Endodermal cell (in vitro differentiated cells): ENCODE results near the gene ACACA. TPM values are rescaled to one million over a fixed set of nuclear protein-coding genes. Genes with fewer than 3 reads are reported as not detected.

Experiments
- DNase-seq: peaks from one replicate; pipeline ENCODE4 v3.0.0-alpha.2; 2017
- H3K27ac ChIP-seq: 2 replicates; pipeline ENCODE4 v1.5.1; 2013; ENCODE audit warnings: mild to moderate bottlenecking, low read depth, low read length, moderate library complexity
- H3K27me3 ChIP-seq: 2 replicates; pipeline ENCODE4 v1.6.1; 2013; ENCODE audit warnings: mild to moderate bottlenecking, low read length, moderate library complexity; ENCODE audit not compliant: insufficient read depth, control insufficient read depth, poor library complexity, severe bottlenecking
- H3K36me3 ChIP-seq: 2 replicates; pipeline ENCODE4 v1.7.0; 2013; ENCODE audit warnings: mild to moderate bottlenecking, low read length, moderate library complexity; ENCODE audit not compliant: control insufficient read depth, insufficient read depth
- H3K4me1 ChIP-seq: one replicate; pipeline ENCODE4 v1.7.0; 2013; ENCODE audit warnings: low read length; ENCODE audit not compliant: control insufficient read depth, insufficient read depth
- H3K4me3 ChIP-seq: 2 replicates; pipeline ENCODE4 v1.5.1; 2013; ENCODE audit warnings: mild to moderate bottlenecking, low read length, moderate library complexity
- H3K9ac ChIP-seq: 2 replicates; pipeline ENCODE4 v1.6.1; 2013; ENCODE audit warnings: mild to moderate bottlenecking, low read length, moderate library complexity; ENCODE audit not compliant: poor library complexity, severe bottlenecking; ENCODE audit errors: extremely low read depth
- H3K9me3 ChIP-seq: 2 replicates; pipeline ENCODE4 v1.6.1; 2013; ENCODE audit warnings: mild to moderate bottlenecking, low read length, moderate library complexity; ENCODE audit not compliant: control insufficient read depth
- H3K27ac Mint-ChIP-seq: 2 replicates; pipeline ENCODE4 v1.8.0; 2020; ENCODE audit warnings: mixed read lengths
- H3K27me3 Mint-ChIP-seq: 2 replicates; pipeline ENCODE4 v1.8.0; 2021; ENCODE audit warnings: mild to moderate bottlenecking, mixed read lengths; ENCODE audit not compliant: insufficient read depth
- H3K36me3 Mint-ChIP-seq: 2 replicates; pipeline ENCODE4 v1.8.0; 2020; ENCODE audit warnings: low read depth, mixed read lengths
- H3K4me1 Mint-ChIP-seq: 2 replicates; pipeline ENCODE4 v1.8.0; 2020; ENCODE audit warnings: mixed read lengths
- H3K4me3 Mint-ChIP-seq: 2 replicates; pipeline ENCODE4 v1.8.0; 2020; ENCODE audit warnings: mild to moderate bottlenecking, moderate library complexity, mixed read lengths
- H3K9me3 Mint-ChIP-seq: 2 replicates; pipeline ENCODE4 v1.8.0; 2020; ENCODE audit warnings: mild to moderate bottlenecking, mixed read lengths
- CTCF ChIP-seq: fragments of 200-600 bp; sonication (generic); conservative IDR thresholded peaks from 2 replicates; pipeline ENCODE4 v1.5.0; 2021; ENCODE audit warnings: antibody characterized with exemption, mild to moderate bottlenecking
- WGBS, 2 experiments: methylation state at CpG; one replicate each; pipeline versions ENCODE4 v1.1.5 to v1.1.7; 2013; ENCODE audit warnings: missing lambda C conversion rate in 2 of 2, mixed read lengths in 1 of 2; ENCODE audit not compliant: insufficient coverage in 1 of 2, insufficient read length in 1 of 2; 5-methylcytosine and 5-hydroxymethylcytosine counted together
- total RNA-seq, 2 donors: library from RNA; stranded (reverse); fragmentation: NEBNext Ultra II Directional in 1 of 2; extraction: Animal tissue kit (Norgen Biotek cat#: 25700) in 1 of 2; gene quantifications; 2 replicates in 1 of 2; 3 replicates in 1 of 2; pipeline ENCODE4 v1.2.1, GENCODE V29; 2021

Gene ACACA
- total RNA-seq, 2 donors from 2014 or later: 66.7 to 68.6 TPM

- 94% methylated on average over 3 to 4 of the region's 4 CpGs for WGBS, 2 experiments
- no peaks in the 10 kb centered on the region for H3K27me3 ChIP-seq
- TF ChIP-seq CTCF: no peak
- H3K9me3 Mint-ChIP-seq: no peaks in the 10 kb centered on the region
- DNase-seq: peak; percentile 0
- H3K27me3 Mint-ChIP-seq: no peaks in the 10 kb centered on the region
- H3K9ac ChIP-seq: no peak overlapping the region
- no peak overlapping the region for H3K4me3 ChIP-seq
- peaks cover 12% of the 10 kb centered on the region for H3K4me1 ChIP-seq
- no peak overlapping the region for H3K4me3 Mint-ChIP-seq
- no peaks in the 10 kb centered on the region for H3K9me3 ChIP-seq
- H3K27ac ChIP-seq: no peak overlapping the region
- peaks cover 34% of the 10 kb centered on the region for H3K4me1 Mint-ChIP-seq
- H3K36me3 ChIP-seq: peaks cover 37% of the 10 kb centered on the region
- H3K36me3 Mint-ChIP-seq: peaks cover 19% of the 10 kb centered on the region
- no peak overlapping the region for H3K27ac Mint-ChIP-seq
Observed at GRCh38 chr17:37103231-37103630, 303.4 kb downstream of the ACACA start.

- Mint-ChIP-seq H3K27ac (no peak overlapping the region), H3K36me3 (peaks cover 34% of the 10 kb centered on the region), H3K9me3 (no peaks in the 10 kb centered on the region), H3K4me1 (peaks cover 20% of the 10 kb centered on the region), H3K4me3 (no peak overlapping the region), H3K27me3 (no peaks in the 10 kb centered on the region)
- no peak overlapping the region for H3K27ac ChIP-seq
- no peak for DNase-seq
- TF ChIP-seq CTCF: no peak
- no peaks in the 10 kb centered on the region for H3K27me3 ChIP-seq
- no peak overlapping the region for H3K9ac ChIP-seq
- no peak overlapping the region for H3K4me3 ChIP-seq
- no peaks in the 10 kb centered on the region for H3K9me3 ChIP-seq
- peaks cover 53% of the 10 kb centered on the region for H3K36me3 ChIP-seq
- WGBS, 2 experiments: 87% methylated on average over 2 of the region's 2 CpGs; no CpG with 5 or more reads in 1 of the 2 experiments
- no peaks in the 10 kb centered on the region for H3K4me1 ChIP-seq
Observed at GRCh38 chr17:37101306-37101705, 305.3 kb downstream of the ACACA start.

GRCh38 chr17:37100231-37100630 lies 306.4 kb downstream of the ACACA start:
- Mint-ChIP-seq H3K9me3 (no peaks in the 10 kb centered on the region), H3K4me3 (no peak overlapping the region), H3K27ac (no peak overlapping the region), H3K36me3 (peaks cover 43% of the 10 kb centered on the region), H3K4me1 (peaks cover 13% of the 10 kb centered on the region), H3K27me3 (no peaks in the 10 kb centered on the region)
- Histone ChIP-seq H3K9ac (no peak overlapping the region), H3K36me3 (peaks cover 56% of the 10 kb centered on the region), H3K9me3 (no peaks in the 10 kb centered on the region), H3K27ac (no peak overlapping the region), H3K4me3 (no peak overlapping the region), H3K27me3 (no peaks in the 10 kb centered on the region), H3K4me1 (no peaks in the 10 kb centered on the region)
- no peak for TF ChIP-seq CTCF
- no peak for DNase-seq
- 89 to 100% methylated on average over 1 to 4 of the region's 4 CpGs for WGBS, 2 experiments
